Motor neuron (in vitro differentiated cells): Measurements from ENCODE around the gene AUH. TPM values are rescaled to one million over a fixed set of nuclear protein-coding genes. Genes with fewer than 3 reads are reported as not detected.

Experiments
- ATAC-seq, 8 experiments: fragments of 200-7000 bp; cut with Tn5 transposase; replicated peaks in 6 of 8; 2 replicates each; pipeline ENCODE4 v1.8.0; 2021; ENCODE audit warnings: mild to moderate bottlenecking in 8 of 8, moderate library complexity in 8 of 8
- H3K27ac ChIP-seq, 2 donors: fragments of 250-450 bp; sonication (Bioruptor Pico); 2 replicates each; pipeline ENCODE4 v1.9.0; 2021; ENCODE audit warnings: antibody characterized with exemption in 2 of 2, mild to moderate bottlenecking in 2 of 2, moderate library complexity in 1 of 2
- H3K4me1 ChIP-seq, 2 donors: fragments of 250-450 bp; sonication (Bioruptor Pico); replicated peaks in 1 of 2; 2 replicates each; pipeline ENCODE4 v1.6.1; 2021; ENCODE audit warnings: antibody characterized with exemption in 2 of 2, mild to moderate bottlenecking in 2 of 2, moderate library complexity in 1 of 2
- H3K4me3 ChIP-seq, 5 donors: fragments of 250-450 bp; sonication (Bioruptor Pico); 2 replicates each; pipeline ENCODE4 v1.9.0; 2021; ENCODE audit warnings: antibody characterized with exemption in 5 of 5, mild to moderate bottlenecking in 5 of 5, moderate library complexity in 4 of 5
- WGBS, 10 experiments: fragments of 450-650 bp; shearing (Covaris generic); methylation state at CpG; one replicate each; pipeline ENCODE4 v1.0.0; 2022; 5-methylcytosine and 5-hydroxymethylcytosine counted together
- in situ Hi-C, 9 experiments: fragments of 400-800 bp; cut with MboI; loops; one replicate each; pipeline ENCODE4 v1.15.0; 2021; ENCODE audit warnings: low sequenced_read_pairs in 9 of 9, low pct_unique_long_range_greater_than_20kb in 2 of 9; ENCODE audit not compliant: unreplicated experiment in 9 of 9
- total RNA-seq, 8 experiments: library from RNA; unstranded; fragments of 300-600 nt; gene quantifications; 2 replicates each; pipeline versions ENCODE4 v1.2.3 to v1.2.4, GENCODE V29; 2022

Gene AUH
- total RNA-seq = 10 to 100 TPM; 13.4 to 22.9 (median 19.4) TPM

- Histone ChIP-seq H3K4me1 (peaks cover 13 to 19% of the 10 kb centered on the region in 2 donors), H3K27ac (peak within 1 kb of the TSS; percentile 88 to 96), H3K4me3 (peak within 1 kb of the TSS; percentile 79 to 99 (median 97))
- in situ Hi-C loops = loop anchor here in 1 of 9 experiments (25.0 kb wide), 1 partner anchor 449 kb away; no protein-coding TSS in a partner anchor
- peak; percentile 78 to 94 (median 91) for ATAC-seq
- 0 to 11% (median 1%) methylated on average over 2 to 27 of the region's 82 CpGs; no CpG with 5 or more reads in 3 of the 10 experiments for WGBS, 10 experiments
These were observed at the start of gene AUH for GRCh38 chr9:91361291-91362050. TSS of gene AUH (minus strand) at chr9:91361918. CDS start at chr9:91361889, 29 bp downstream.

GRCh38 chr9:91411096-91411771 lies 49.5 kb upstream of the AUH start:
- Histone ChIP-seq H3K4me3 (no peak overlapping the region), H3K27ac (no peak overlapping the region), H3K4me1 (peaks cover 2% of the 10 kb centered on the region in 2 donors)
- in situ Hi-C loops = loop anchor here in 1 of 9 experiments (25.0 kb wide), 3 partner anchors 99 to 349 kb away; no protein-coding TSS in a partner anchor
- 29 to 97% (median 85%) methylated on average over 3 to 5 of the region's 5 CpGs; no CpG with 5 or more reads in 1 of the 10 experiments for WGBS, 10 experiments
- peak in 3 of 8 experiments; percentile 45 to 88 (median 68) for ATAC-seq

- H3K4me1 ChIP-seq = no peaks in the 10 kb centered on the region
- no peak for ATAC-seq
- 54 to 100% (median 98%) methylated on average over 3 to 10 of the region's 12 CpGs for WGBS, 10 experiments
- in situ Hi-C loops = loop anchor here in 1 of 9 experiments (25.0 kb wide), 3 partner anchors 98 to 348 kb away; no protein-coding TSS in a partner anchor
- no peak overlapping the region for H3K4me3 ChIP-seq
- H3K27ac ChIP-seq = no peak overlapping the region
These were observed 48.4 kb upstream of the AUH start for GRCh38 chr9:91410161-91410560.

GRCh38 chr9:91408475-91408874 lies 46.8 kb upstream of the AUH start:
- in situ Hi-C loops = loop anchor here in 1 of 9 experiments (25.0 kb wide), 3 partner anchors 96 to 346 kb away; no protein-coding TSS in a partner anchor
- H3K4me3 ChIP-seq = no peak overlapping the region
- no peak for ATAC-seq

GRCh38 chr9:91407580-91408318 lies 46.0 kb upstream of the AUH start:
- 49 to 100% (median 94%) methylated on average over 2 to 8 of the region's 12 CpGs; no CpG with 5 or more reads in 2 of the 10 experiments for WGBS, 10 experiments
- in situ Hi-C loops = loop anchor here in 1 of 9 experiments (25.0 kb wide), 3 partner anchors 95 to 345 kb away; no protein-coding TSS in a partner anchor
- no peak overlapping the region for H3K4me3 ChIP-seq
- no peak overlapping the region for H3K27ac ChIP-seq
- no peaks in the 10 kb centered on the region for H3K4me1 ChIP-seq
- ATAC-seq = peak in 1 of 8 experiments; percentile 8

More at GRCh38 chr9:91408475-91408874, 46.8 kb upstream of the AUH start:
- Histone ChIP-seq H3K4me1 (no peaks in the 10 kb centered on the region), H3K27ac (no peak overlapping the region)
- 89 to 100% (median 100%) methylated on average over 1 of the region's 1 CpG for WGBS, 10 experiments

- ATAC-seq = peak in 1 of 8 experiments; percentile 10
- no peaks in the 10 kb centered on the region for H3K4me1 ChIP-seq
- H3K4me3 ChIP-seq = no peak overlapping the region
- 83 to 100% (median 91%) methylated on average over 1 to 8 of the region's 25 CpGs; no CpG with 5 or more reads in 1 of the 10 experiments for WGBS, 10 experiments
- in situ Hi-C loops = loop anchor here in 1 of 9 experiments (25.0 kb wide), 3 partner anchors 93 to 343 kb away; no protein-coding TSS in a partner anchor
- H3K27ac ChIP-seq = no peak overlapping the region
These were observed 43.8 kb upstream of the AUH start for GRCh38 chr9:91405343-91406077.

- ATAC-seq = no peak
- Histone ChIP-seq H3K27ac (no peak overlapping the region), H3K4me1 (no peaks in the 10 kb centered on the region), H3K4me3 (no peak overlapping the region)
- 88 to 100% (median 95%) methylated on average over 3 to 13 of the region's 14 CpGs for WGBS, 10 experiments
- in situ Hi-C loops = loop anchor here in 1 of 9 experiments (25.0 kb wide), 3 partner anchors 92 to 342 kb away; no protein-coding TSS in a partner anchor
These were observed 42.2 kb upstream of the AUH start for GRCh38 chr9:91403665-91404543.

- in situ Hi-C loops = no loop called here
- Histone ChIP-seq H3K4me3 (no peak overlapping the region), H3K27ac (no peak overlapping the region), H3K4me1 (no peaks in the 10 kb centered on the region)
- 40 to 90% (median 75%) methylated on average over 1 to 3 of the region's 3 CpGs; no CpG with 5 or more reads in 2 of the 10 experiments for WGBS, 10 experiments
- no peak for ATAC-seq
These were observed 37.2 kb upstream of the AUH start for GRCh38 chr9:91398926-91399325.

GRCh38 chr9:91395553-91396471 lies 34.1 kb upstream of the AUH start:
- WGBS, 10 experiments = 14 to 100% (median 87%) methylated on average over 2 to 7 of the region's 7 CpGs
- H3K4me3 ChIP-seq = no peak overlapping the region
- H3K4me1 ChIP-seq = no peaks in the 10 kb centered on the region
- no peak overlapping the region for H3K27ac ChIP-seq
- in situ Hi-C loops = no loop called here
- ATAC-seq = peak in 3 of 8 experiments; percentile 35 to 88 (median 88)

GRCh38 chr9:91395106-91395552 lies 33.4 kb upstream of the AUH start:
- in situ Hi-C loops = no loop called here
- no peak for ATAC-seq

More at GRCh38 chr9:91395106-91395552, 33.4 kb upstream of the AUH start:
- 20 to 96% (median 80%) methylated on average over 1 to 4 of the region's 4 CpGs for WGBS, 10 experiments
- Histone ChIP-seq H3K27ac (no peak overlapping the region), H3K4me3 (no peak overlapping the region), H3K4me1 (no peaks in the 10 kb centered on the region)
